ENCODE measurements around the gene ZNF532. TPM values are rescaled to one million over a fixed set of nuclear protein-coding genes. Genes with fewer than 3 reads are reported as not detected.

Gene ZNF532
- total RNA-seq, 1 experiment from 2014 or later = 49.8 TPM

DNA sequence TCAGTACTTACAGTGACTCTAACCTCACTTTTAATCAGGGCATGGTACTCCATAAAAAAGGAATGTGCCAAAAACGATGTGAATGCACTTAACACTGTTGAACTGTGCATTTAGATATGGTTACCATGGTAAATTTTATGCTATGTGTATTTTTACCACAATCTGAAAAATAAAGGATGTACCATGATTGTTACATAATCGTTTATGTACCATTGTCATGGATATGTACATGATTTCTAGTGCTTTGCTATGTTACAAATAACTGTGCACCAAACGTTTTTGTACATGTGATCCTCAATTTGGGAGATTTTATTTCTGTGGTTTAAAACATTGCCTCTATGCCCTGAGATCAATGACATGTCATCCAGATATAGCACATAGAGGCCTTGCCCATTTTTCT, 21.8 kb downstream of the ZNF532 start:
- POLR2A ChIA-PET = no interaction called here
- in situ Hi-C loops (cut with HindIII; ENCODE audit: low pct_unique_long_range_greater_than_20kb, low sequenced_read_pairs) (no loop called here), intact Hi-C loops (cut with micrococcal nuclease; ENCODE audit: unreplicated experiment) (no loop called here)
- BruUV-seq (replicated peaks) = no TSS peak
- Histone ChIP-seq H3K27me3 (ENCODE audit: control insufficient read depth, insufficient read depth, low read length) (no peaks in the 10 kb centered on the region), H3K9me3 (ENCODE audit: control insufficient read depth, insufficient read depth, low read depth, low read length) (no peaks in the 10 kb centered on the region), H3K4me1 (ENCODE audit: control insufficient read depth, insufficient read depth, low read length) (peaks cover 10% of the 10 kb centered on the region), H3K36me3 (ENCODE audit: control insufficient read depth, insufficient read depth, low read length) (no peaks in the 10 kb centered on the region), H3K27ac (ENCODE audit: low read length) (peak overlapping the region; percentile 86; the same call in 1 of the 2 replicates), H3K4me3 (ENCODE audit: low read depth in 2 of 2, low read length in 2 of 2) (no peak overlapping the region)
- DNase-seq (ENCODE audit: low read depth, low spot score) (no peak), ATAC-seq (no peak)
- TF ChIP-seq, protein P1, sequence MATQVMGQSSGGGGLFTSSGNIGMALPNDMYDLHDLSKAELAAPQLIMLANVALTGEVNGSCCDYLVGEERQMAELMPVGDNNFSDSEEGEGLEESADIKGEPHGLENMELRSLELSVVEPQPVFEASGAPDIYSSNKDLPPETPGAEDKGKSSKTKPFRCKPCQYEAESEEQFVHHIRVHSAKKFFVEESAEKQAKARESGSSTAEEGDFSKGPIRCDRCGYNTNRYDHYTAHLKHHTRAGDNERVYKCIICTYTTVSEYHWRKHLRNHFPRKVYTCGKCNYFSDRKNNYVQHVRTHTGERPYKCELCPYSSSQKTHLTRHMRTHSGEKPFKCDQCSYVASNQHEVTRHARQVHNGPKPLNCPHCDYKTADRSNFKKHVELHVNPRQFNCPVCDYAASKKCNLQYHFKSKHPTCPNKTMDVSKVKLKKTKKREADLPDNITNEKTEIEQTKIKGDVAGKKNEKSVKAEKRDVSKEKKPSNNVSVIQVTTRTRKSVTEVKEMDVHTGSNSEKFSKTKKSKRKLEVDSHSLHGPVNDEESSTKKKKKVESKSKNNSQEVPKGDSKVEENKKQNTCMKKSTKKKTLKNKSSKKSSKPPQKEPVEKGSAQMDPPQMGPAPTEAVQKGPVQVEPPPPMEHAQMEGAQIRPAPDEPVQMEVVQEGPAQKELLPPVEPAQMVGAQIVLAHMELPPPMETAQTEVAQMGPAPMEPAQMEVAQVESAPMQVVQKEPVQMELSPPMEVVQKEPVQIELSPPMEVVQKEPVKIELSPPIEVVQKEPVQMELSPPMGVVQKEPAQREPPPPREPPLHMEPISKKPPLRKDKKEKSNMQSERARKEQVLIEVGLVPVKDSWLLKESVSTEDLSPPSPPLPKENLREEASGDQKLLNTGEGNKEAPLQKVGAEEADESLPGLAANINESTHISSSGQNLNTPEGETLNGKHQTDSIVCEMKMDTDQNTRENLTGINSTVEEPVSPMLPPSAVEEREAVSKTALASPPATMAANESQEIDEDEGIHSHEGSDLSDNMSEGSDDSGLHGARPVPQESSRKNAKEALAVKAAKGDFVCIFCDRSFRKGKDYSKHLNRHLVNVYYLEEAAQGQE (IDR thresholded peaks at IDR 0.05; ENCODE audit: insufficient read depth in 1 of 2, low read depth in 2 of 2, low read length in 1 of 2) = no peak
- no peak for TF ChIP-seq SIN3A (IDR thresholded peaks at IDR 0.05; ENCODE audit: borderline replicate concordance, insufficient read depth, low read depth, low read length)
- TF ChIP-seq TCF7L2 (IDR thresholded peaks at IDR 0.05; ENCODE audit: low read depth, low read length) = no peak
- TF ChIP-seq POLR2AphosphoS5 (IDR thresholded peaks at IDR 0.05; ENCODE audit: low read depth, low read length) = no peak
- CTCF ChIA-PET = no interaction called here

DNA sequence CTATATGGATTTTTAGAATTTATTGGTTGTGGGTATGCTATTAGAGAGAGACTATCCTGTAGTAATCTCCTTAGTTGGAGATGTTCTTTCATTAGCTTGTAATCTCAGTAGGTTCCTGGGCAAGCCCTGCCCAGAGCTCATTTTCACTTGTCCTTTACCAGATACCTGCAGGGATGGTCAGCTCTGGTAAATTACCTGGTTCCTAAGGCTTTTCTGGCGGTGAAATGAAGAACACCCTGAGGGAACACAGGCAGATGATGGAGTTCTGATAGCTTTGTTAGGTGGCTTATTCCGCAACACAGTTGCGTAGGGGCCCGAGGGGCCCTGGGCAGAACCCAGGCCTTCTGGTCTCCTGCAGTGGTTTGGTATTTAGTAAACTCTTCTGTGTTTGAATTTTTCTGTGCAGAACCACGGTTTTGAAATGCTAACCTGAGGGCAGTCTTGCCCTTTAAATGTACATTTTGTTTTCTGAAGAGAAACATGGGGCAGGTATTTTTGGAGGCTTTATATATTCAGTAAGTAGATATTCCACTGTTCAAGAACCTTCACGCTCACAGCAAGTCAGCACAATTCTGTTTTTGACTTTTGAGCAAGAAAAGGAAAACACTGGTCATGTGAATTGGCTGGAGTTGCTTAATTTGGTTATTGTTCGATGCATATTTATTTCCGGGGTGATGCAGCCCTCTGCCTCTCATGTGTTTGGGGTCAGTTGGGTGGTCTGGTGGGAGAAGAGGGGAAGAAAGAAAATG, 22.4 kb downstream of the ZNF532 start:
- peak; percentile 53 for ATAC-seq
- BruUV-seq (replicated peaks) = no TSS peak
- TF ChIP-seq SIN3A (IDR thresholded peaks at IDR 0.05; ENCODE audit: borderline replicate concordance, insufficient read depth, low read depth, low read length) (no peak), POLR2AphosphoS5 (IDR thresholded peaks at IDR 0.05; ENCODE audit: low read depth, low read length) (no peak), TCF7L2 (IDR thresholded peaks at IDR 0.05; ENCODE audit: low read depth, low read length) (no peak)
- TF ChIP-seq, protein P1 (IDR thresholded peaks at IDR 0.05; ENCODE audit: insufficient read depth in 1 of 2, low read depth in 2 of 2, low read length in 1 of 2) = no peak
- TF ChIP-seq, protein P2, sequence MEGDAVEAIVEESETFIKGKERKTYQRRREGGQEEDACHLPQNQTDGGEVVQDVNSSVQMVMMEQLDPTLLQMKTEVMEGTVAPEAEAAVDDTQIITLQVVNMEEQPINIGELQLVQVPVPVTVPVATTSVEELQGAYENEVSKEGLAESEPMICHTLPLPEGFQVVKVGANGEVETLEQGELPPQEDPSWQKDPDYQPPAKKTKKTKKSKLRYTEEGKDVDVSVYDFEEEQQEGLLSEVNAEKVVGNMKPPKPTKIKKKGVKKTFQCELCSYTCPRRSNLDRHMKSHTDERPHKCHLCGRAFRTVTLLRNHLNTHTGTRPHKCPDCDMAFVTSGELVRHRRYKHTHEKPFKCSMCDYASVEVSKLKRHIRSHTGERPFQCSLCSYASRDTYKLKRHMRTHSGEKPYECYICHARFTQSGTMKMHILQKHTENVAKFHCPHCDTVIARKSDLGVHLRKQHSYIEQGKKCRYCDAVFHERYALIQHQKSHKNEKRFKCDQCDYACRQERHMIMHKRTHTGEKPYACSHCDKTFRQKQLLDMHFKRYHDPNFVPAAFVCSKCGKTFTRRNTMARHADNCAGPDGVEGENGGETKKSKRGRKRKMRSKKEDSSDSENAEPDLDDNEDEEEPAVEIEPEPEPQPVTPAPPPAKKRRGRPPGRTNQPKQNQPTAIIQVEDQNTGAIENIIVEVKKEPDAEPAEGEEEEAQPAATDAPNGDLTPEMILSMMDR (IDR thresholded peaks at IDR 0.05) = no peak
- ChIA-PET CTCF (no interaction called here), POLR2A (no interaction called here)
- in situ Hi-C loops (cut with HindIII; ENCODE audit: low pct_unique_long_range_greater_than_20kb, low sequenced_read_pairs) = no loop called here
- H3K4me1 ChIP-seq (ENCODE audit: control insufficient read depth, insufficient read depth, low read length) = peaks cover 15% of the 10 kb centered on the region
- H3K27ac ChIP-seq (ENCODE audit: low read length) = peak overlapping the region; percentile 86
- peak overlapping the region in 1 of 2 experiments; percentile 21; a peak in 2 of 4 replicates for H3K4me3 ChIP-seq (ENCODE audit: low read depth in 2 of 2, low read length in 2 of 2)
- no peaks in the 10 kb centered on the region for H3K9me3 ChIP-seq (ENCODE audit: control insufficient read depth, insufficient read depth, low read depth, low read length)
- DNase-seq (ENCODE audit: low read depth, low spot score) = no peak
- no peaks in the 10 kb centered on the region for H3K36me3 ChIP-seq (ENCODE audit: control insufficient read depth, insufficient read depth, low read length)
- intact Hi-C loops (cut with micrococcal nuclease; ENCODE audit: unreplicated experiment) = no loop called here
- no peaks in the 10 kb centered on the region for H3K27me3 ChIP-seq (ENCODE audit: control insufficient read depth, insufficient read depth, low read length)
